ENCODE results near the gene MARCHF10.

- TF ChIP-seq ARNT (IDR thresholded peaks at IDR 0.05) = no peak
- no peak for TF ChIP-seq SUZ12 (IDR thresholded peaks at IDR 0.05)
Measured at GRCh38 chr17:62745806-62746205, 62.3 kb downstream of the MARCHF10 start.
